NCI-H2107 treated with DMSO at 0.1 percent for 48 hours (cell line): ENCODE measurements around the gene INO80.

Experiments
- DNase-seq: peaks from one replicate; lab custom pipeline; 2025; ENCODE audit not compliant: unreplicated experiment; lab: John Stamatoyannopoulos, UW

Gene INO80

DNA sequence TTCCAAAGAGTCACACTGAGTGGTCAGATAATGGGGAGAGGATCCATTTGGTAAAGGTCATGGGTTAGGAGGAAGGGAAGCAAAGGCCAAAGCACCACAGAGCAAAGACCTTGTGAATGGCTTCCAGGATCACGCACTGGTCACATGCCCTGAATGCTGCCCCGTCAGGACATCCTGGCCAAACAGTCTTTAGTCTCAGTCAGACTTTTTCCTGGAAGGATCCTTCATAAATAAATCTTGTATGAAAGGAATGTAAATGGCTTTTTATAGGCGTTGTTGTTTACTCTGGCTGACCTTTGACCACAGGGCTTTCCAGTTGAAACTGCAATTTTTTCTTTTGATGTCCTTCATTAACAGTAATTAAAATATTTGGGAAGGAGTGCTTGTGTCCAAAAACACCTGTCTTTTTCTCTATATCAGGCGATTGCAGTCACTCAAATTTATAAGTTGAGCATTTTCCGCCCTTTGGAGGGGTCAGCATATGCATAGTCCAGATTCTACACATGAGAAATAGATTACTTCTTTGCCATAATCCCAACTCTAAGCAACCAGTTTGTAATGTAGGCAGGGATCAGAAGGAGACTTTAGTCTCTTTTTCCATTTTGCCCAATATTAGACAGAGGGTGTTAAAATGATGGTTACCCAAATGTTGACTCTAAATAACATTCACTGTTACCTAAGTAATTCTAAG is 114.4 kb downstream of the INO80 start:
- no peak for DNase-seq

GRCh38 chr15:40999190-40999589 is 116.9 kb downstream of the INO80 start:
- DNase-seq: no peak

GRCh38 chr15:40995656-40996055 is 120.4 kb downstream of the INO80 start:
- DNase-seq: no peak

DNA sequence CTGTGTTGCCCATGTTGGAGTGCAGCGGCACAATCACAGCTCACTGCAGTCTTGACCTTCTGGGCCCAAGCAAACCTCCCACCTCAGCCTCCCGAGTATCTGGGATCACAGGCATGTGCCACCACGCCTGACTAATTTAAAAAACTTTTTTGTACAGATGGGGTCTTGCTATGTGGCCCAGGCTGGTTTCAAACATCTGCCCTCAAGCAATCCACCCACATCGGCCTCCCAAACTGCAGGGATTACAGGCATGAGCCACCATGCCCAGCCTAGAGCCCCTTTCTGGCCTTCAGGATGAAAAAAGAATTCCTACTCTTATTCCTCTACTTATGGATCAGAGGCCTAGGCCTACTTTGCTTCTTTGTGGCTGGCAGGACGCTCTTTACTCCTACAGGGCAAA is 123.3 kb downstream of the INO80 start:
- no peak for DNase-seq

DNA sequence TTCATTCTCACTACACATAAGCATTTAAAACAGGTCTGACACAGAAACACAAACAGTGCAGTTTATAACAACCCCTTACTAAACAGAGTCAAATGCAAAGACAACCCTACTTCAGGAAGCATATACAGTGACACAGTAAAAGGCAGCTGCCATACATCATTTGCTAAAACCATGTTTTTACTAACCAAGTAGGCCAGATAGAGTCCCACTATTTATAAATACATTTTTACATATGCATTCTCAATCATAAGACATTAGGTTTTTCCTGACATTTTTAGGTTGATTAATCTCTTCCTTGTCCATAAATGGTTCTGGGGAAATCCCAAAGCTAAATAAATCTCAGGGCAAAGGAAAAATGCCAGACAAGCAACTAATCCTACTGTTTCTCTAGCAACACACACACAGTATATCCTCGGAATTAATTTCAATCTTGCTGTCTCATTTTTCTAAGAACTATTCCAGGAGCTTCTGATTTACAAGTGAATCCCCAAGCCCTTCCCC is 123.8 kb downstream of the INO80 start:
- no peak for DNase-seq

DNA sequence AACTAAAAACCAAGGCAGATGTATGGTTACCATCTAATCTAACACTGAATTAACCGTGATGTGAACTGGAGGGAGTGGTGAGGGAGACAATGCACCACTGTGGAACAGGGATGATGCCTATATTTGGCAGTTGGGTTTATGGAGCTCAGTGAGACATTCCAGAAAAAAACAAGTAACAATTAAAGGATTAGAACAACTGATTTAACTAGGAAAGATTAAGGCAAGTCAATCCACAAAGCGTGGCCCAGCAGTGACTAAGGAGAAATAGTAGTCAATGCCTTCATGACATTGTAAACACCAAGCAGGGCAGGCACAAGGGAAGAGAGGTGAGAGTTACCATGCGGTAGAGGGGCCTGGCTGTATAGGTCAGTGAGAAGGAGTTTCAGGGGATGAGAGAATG is 124.7 kb downstream of the INO80 start:
- no peak for DNase-seq

DNA sequence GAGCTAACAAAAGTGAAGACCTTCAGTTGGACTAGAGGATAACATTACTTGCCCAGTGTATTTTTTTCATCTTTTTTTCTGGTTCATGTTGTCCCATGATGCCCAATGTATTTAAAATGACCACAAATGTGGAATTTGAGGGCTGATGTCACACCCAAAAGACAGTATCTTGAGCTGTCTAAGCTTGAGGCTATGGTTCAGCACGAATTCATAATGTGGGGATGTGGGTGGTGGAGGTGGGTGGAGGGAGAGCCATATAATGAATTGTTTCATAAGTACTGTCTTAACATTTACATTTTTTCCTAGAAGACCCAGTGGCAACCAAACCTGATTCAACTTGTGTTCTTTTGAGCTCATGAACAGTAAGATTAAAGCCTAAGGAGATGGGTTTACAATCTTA is 125.3 kb downstream of the INO80 start:
- DNase-seq: no peak

- no peak for DNase-seq
Measured at GRCh38 chr15:40990080-40990479, 126.0 kb downstream of the INO80 start.

DNA sequence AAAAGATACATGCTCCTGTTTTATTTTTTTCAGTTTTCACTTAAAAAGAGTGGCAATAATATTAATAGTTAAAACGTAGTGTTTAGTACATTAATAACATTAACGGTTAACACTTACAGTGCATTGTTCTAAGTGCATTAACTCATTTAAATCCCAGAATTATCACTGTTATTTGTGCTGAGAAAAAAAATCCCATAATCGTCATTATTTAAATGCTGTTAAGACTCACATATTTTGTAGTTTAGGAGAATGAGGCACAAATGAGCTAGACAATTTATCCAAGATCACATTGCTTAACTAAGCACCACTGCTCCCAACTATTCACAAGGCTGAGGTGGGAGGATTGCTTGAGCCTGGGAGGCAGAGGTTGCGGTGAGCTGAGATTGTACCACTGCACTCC is 127.9 kb downstream of the INO80 start:
- DNase-seq: no peak

DNA sequence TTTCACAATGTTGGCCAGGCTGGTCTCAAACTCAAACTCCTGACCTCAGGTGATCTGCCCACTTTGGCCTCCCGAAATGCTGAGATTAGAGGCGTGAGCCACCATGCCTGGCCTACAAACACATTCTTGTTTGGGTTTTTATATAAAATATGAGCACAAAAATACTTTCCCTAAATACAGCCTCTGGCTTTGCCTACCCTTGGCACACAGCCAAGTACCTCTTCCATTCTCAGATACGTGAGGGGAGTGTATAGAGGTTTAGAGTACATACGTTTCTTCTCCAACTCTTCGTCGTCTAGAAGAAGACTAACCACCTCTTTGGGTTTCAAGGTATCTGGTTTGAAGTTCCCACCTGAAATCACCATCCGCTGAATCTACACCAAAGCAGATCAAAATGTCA is 129.3 kb downstream of the INO80 start:
- no peak for DNase-seq

- no peak for DNase-seq
Measured at GRCh38 chr15:40985541-40986330, 130.3 kb downstream of the INO80 start.

- DNase-seq: no peak
Measured at GRCh38 chr15:40984964-40985363, 131.1 kb downstream of the INO80 start.

GRCh38 chr15:40984406-40984805 is 131.7 kb downstream of the INO80 start:
- no peak for DNase-seq

- no peak for DNase-seq
Measured at GRCh38 chr15:40982855-40983254, 133.2 kb downstream of the INO80 start.

- no peak for DNase-seq
Measured at GRCh38 chr15:40981186-40981585, 134.9 kb downstream of the INO80 start.

DNA sequence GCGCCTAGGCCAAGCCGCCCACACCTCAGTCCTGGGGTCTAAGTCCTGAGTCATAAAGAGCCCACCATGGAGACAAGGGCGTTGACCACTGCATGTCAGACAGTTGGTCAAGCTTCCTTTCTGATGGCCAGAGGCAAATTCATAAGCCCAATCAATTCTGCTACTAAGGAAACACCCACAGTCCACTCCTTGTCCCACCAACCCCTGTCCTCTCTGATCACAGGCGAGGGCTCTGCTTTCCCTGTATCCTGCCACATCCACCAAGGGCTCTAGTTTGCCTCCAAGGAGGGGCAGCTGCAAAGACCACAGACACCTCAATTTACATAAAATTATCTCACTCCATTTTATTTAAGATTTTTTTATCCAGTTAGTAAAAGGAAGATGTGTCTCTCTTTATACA is 137.5 kb downstream of the INO80 start:
- no peak for DNase-seq

DNA sequence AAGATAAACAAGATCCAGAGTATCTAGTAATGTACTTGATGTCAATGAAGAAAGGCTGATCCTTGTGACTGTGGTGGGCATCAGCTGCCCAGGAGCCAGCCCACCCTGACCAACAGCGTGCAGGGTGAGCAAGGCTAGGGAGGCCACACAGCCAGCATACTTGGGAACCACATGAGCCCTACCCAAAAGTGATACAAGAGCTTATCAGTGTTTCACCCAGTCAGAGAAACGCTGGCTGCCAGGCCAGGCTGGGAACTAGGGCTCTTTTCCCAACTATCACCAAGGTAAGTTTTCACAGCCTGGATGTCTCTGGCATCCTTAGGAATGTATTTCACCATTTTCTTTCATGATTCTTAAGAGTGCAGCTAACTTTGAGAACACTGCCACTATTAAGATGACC is 137.9 kb downstream of the INO80 start:
- no peak for DNase-seq

DNA sequence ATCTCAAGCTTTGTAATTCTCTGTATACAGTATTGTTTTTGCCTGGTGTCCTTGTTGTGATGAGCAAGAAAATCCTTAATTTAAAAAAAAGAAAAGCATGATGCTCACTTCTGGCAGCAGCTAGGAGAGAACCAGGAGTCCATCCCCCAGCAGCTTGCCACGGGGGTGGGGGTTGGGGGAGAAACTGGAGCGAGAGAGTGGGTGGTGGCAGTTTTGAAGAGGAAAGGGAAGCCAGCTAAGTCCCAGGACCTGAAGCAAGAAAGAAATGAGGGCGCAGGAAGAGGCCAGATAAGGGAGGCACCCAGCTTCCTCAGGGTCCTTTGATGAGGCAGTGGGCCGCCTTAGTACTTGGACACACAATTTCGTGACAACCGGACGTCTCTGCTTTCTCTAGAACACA is 139.3 kb downstream of the INO80 start:
- DNase-seq: no peak

GRCh38 chr15:40974879-40975278 is 141.2 kb downstream of the INO80 start:
- DNase-seq: no peak

DNA sequence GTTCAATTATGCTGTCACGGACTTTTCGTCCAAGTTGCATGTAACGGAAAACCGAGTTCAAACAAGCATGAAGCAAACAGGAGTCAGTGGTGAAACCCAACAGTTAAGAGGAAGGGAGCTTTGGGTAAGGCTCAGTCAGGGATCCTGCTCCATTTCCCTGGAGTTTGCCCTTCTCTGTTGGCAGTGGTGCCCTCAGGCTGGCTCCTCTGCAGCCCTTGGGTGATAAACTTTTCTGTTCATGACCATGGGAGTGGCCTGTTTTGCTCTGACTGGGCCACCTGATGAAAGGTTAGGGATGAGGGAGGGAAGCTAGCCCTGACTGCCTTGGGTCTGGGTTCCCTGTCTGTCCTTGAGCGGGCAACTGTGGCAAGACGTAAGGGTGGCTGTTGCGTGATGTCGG is 146.7 kb downstream of the INO80 start:
- no peak for DNase-seq

DNA sequence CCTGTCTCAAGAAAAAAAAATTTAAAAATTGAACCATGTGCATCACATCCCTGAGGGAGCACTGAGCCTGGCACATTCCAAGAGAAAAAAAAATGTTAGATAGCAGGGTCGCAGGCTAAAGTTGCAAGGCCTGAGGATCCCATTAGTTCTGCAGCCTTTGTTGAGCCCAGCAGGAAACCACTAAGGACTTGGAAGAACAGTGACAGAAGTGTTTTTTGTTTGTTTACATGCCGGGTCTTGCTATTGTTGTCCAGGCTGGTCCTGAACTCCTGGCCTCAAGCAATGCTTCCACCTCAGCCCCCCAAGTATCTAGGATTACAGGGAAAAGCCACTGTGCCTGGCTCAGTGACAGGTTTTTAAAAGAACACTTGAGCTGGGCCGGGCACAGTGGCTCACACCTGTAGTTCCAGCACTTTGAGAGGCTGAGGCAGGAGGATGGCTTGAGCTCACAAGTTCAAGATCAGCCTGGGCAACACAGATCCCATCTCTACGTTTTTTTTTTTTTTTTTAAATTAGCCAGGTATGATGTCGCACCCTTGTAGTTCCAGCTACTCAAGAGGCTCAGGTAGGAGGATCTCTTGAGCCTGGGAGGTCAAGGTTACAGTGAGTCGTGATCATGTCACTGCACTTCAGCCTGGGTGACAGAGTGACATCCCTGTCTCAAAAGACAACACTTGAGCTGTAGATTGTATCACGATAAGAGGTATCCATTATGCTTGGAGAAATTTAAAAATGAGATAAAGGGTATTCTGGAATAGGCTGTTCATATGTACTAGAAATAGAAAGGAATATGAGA is 147.6 kb downstream of the INO80 start:
- no peak for DNase-seq

GRCh38 chr15:40964634-40965033 is 151.4 kb downstream of the INO80 start:
- DNase-seq: no peak
